GM19035 (cell line): ENCODE measurements around the gene RGS17.
"Not testable (repeated sequence)": the region's sequence is repeated elsewhere in the genome, so short reads cannot be mapped to it uniquely, and the experiment has no call there.

Experiments
- ATAC-seq: cut with Tn5 transposase; IDR thresholded peaks from one replicate; pipeline ENCODE4 v1.9.1; 2021; ENCODE audit not compliant: unreplicated experiment

The RGS17 gene

DNA sequence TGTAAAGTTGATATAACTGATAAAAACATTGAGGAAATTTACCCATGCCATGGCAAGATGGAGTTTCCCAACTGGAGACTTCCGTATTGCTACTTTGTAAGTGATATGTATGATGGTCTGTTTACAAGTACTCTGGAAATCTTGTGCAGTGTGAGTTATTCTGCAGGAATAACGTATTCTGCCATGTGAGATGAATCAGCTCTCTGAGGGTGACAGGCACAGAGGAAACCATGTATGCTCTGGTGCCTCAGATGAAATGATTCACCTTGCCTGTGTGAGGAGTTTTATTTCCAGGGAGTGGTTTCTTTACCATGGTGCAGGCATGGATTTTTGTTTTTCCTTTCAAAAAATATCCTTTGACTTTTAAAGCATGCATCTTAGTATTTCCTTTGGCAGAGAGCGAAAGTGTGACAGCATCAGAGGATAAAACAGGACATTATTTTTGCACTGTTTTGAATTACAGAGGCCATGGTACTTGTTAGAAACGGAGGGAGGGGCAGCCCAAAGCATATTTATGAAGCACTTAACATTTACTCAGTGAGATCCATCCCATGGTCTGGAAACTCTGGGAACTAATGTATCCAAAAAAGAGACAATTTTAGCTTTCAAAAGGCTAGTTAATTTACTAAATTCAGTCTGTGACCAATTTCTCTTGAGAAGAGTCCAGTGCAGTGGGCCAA is 92.6 kb downstream of the RGS17 start:
- no peak for ATAC-seq

DNA sequence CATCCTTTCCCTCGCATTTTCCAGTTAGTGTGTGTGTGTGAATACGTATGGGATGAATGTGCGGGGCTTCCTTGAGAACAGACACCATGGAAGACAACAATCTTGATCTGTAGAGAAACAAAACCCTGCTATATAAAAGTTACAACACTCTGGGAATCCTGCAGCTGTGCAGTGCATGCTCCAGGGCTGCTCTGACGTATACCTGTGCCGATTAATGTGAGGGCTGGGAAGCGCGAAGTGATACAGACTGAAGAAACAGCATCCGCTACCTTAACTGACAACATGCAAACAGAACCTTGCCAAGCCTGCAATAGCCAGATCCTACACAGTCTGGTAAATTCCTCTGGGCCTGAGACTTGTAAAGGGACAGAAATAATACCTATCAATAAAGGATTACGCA is 96.9 kb downstream of the RGS17 start:
- ATAC-seq = no peak

DNA sequence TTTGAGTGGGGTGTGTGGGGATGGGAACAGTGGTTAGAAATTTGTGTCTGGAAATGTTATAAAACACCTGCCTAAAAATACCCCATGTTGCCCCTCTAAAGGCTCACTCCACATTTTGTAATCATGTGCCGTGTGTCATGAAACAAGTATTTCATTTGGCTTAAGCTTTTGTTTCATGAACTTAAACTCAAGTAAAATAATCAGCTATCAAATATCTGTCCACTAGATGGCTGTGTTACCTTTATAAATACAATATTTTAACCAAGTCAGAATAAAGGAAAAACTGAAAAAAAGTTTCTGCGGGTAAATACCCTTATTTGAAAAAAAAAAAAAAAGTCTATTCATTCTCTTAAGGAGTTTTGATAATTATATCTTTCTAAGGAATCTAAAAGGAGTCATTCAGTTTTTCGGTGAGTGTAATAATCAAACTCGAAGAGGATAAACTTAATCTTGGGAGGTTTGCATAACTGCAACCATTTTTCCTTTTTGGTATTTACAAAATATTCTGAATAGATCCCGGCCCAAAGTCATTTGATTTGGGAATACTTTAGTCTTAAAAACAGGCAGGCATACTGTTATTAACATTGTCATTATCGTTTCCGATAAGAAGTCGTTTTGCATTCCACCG is 98.7 kb downstream of the RGS17 start:
- ATAC-seq = no peak

DNA sequence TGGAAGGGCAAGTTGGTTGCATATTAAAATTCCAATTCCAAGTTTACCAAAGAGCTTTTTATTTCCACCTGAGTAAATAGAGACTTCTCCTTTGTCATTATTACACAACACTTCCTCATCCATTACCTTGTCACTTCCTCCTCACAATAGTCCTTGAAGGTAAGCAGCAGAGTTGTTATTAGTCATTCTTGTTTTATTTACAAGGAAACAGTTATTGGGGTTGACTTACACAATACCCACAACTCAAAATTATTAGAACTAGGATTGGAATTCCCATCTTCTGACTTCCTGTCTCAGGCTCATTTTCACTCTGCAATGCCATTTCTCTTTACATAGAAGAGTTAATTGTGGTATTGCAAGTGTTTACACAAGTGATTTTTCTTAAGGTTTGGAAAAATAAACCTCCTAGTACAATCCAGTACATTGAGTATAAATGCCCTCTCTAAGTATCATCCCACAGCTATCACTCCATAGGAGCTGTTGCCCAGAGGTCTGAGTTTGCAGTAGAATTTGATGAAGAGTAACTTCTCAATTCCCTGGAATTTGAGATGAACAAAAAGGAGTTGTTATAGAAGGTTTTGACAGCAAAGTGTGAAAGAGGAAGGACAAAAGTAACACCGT is 99.6 kb downstream of the RGS17 start:
- no peak for ATAC-seq

DNA sequence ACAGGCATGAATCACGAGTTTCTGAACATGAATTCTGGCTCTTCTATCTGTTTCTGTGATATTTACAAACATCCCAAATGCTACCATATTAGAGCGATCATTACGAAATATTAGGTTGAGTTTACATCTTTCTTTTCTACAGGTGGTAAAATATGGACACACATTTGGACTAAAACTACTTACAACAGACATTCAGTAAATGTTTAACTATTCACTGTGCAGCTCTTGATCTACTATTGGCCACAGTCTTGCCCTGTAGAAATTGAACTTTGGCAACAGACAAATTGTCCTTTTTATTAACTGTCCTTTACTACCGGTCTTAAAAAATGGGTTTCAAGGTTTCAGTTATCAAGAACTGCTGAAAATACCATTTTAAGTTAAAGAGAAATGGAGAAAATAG is 102.1 kb downstream of the RGS17 start:
- ATAC-seq = no peak

DNA sequence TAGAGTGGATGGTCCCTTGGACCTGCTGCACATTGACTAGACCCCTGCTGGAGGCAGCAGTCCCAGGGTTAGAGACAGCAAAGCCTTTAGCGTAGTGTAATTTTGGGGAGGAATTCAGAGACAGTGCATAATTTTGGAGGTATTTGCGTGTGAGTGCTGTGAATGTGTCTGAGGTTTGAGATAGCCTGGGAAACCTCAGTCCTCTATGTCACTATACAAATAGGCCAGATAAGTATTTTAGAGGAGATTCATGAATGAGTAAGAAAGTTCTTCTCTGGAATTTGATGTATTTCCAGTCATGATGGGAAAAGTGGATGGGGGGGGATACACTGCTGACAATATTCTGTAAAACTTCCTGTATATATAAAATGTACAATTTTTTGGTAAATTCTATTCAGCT is 102.8 kb downstream of the RGS17 start:
- ATAC-seq = no peak

DNA sequence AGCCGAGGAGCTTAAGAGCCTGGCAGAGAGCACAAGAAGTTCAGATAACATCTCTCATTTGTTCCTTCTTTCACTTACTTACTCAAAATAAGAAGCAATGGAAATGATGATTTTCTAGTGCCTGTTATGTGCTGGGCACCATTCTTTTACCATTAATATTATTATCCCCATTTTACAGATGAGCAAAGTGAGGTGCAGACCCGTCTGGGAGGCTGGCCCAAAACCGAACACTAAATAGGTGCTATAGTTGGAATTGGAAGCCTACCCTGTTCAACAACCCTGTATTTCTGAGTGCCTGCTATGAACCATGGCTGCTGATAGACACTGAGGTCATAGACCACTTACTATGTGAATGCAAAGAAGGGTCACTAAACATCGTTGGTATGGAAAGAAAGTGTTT is 103.6 kb downstream of the RGS17 start:
- no peak for ATAC-seq

DNA sequence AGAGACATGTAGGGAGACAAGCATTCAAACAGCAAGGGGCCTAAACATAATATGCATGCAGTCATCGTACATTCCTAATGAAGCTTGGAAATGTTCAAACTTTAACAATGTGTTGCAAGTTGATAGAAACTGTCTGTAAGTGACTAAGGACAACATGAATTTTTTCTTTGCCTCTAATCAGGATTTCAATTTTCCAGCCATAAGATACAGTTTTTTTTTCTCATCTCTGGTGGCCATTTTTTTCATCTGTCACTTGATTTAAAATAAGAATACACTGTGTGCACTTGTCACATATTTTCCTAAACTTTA is 106.4 kb downstream of the RGS17 start:
- ATAC-seq = no peak

DNA sequence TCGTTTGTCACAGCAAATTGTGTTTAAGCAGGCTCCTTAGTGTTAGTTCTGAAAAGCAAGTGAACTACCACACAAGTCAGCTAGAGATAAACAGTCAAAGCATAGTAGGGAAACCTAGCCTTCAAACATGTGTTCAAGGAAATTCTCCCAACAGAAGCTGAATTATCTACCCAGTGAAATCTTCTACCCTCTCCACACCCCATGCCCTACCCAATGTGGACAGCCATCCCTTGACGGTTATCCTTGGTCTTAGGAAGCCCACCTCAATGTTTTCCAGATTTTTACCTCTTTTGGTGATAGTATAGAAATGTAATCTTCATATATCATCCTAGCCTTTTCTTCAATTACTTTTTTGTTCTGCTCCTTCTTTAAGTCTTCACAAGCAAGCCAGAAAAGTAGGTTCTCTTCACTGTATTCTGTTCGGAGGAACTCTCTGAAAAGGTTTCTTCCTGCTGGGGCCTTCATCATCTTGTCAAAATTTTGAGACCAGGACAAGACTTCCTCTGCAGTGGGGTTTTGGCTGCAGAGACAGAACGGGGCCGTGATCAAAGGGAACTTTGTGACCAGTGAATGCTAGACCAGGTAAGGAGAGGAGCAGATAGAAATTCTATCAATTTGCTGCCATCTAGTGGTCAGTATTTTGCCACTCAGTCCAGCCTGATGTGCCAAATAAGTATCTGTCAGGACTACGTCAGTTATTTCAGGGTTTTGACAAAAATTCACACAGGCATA is 106.9 kb downstream of the RGS17 start:
- peak; percentile 100 for ATAC-seq

DNA sequence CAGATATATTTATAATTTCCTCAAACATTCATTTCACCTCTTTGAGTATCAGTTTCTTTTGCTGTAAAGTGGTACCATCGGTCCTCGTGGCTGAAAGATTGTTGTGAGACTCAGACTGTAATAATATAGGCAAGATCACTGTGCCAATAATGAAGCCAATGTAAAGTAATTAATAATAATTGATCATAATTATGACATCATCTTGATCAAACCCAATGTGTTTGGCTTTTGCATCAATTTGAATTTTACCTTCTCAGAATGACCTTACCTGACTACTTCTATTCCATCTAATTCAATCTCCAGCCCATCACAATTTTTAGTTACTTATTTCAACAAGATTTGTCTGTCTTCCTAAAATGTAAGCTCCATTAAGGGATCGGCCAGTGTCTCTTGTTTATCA is 112.7 kb downstream of the RGS17 start:
- no peak for ATAC-seq

DNA sequence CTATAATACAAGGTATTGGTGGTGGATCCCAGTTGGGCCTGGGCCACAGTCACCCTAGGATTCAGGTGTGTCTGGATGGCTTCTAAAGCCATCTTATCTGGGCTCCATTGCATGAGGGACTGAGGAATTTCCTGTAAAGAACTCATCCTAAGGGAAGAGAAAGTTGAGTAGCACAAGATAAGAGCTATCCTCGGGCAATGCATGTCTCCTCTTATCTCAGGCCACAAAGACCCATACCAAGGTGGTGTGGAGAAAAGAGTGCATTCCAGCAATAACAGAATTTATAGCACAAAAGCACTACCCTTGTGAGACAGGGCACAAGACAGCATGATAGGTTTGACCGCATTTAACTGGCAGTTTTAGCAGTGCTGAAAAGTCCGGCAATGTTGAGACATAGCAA is 114.2 kb downstream of the RGS17 start:
- ATAC-seq = no peak

DNA sequence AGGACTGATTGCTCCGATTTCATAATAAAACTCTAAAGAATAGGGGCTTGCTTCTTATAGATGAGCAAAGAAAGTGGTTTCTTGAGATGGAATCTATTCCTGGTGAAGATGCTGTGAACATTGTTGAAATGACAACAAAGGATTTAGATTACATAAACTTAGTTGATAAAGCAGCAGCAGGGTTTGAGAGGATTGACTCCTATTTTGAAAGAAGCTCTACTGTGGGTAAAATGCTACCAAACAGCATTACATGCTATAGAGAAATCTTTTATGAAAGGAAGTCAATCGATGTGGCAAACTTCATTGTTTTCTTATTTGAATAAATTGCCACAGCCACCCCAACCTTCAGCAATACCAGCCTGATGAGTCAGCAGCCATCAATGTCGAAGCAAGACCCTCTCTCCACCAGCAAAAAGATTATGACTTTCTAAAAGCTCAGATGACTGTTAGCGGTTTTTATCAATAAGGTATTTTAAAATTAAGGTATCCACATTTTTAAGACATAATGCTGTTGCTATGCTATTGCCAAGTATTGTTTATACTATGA is 115.9 kb downstream of the RGS17 start:
- no peak for ATAC-seq

DNA sequence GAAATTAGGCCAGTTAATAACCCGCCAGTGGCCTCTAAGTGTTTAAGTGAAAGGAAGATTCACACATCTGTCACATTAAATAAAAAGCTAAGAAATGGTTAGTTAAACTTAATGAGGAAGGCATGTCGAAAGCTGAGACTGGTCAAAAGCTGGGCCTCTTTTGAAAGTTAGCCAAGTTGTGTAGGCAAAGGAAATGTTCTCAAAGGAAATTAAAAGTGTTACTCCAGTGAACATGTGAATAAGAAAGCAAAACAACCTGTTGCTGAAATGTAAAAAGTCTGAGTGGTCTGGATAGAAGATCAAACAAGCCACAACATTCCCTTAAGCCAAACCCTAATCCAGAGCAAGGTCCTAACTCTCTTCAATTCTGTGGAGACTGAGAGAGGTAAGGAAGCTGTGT is 117.6 kb downstream of the RGS17 start:
- no peak for ATAC-seq

DNA sequence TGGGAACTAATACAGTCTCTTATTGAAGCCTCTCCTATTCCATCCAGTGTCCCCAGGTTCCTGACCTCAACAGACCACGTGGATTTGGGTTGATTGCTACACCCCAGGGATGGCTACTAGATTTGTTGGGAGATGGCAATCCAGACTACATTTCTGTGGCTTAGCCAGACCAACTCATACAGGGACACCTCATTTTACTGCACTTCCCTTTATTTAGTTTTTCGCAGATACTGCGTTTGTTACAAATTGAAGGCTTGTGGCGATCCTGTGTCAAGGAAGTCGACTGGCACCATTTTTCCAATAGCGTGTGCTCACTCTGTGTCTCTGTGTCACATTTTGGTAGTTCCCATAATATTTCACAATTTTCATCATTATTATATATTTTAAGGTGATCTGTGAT is 118.2 kb downstream of the RGS17 start:
- ATAC-seq = no peak

DNA sequence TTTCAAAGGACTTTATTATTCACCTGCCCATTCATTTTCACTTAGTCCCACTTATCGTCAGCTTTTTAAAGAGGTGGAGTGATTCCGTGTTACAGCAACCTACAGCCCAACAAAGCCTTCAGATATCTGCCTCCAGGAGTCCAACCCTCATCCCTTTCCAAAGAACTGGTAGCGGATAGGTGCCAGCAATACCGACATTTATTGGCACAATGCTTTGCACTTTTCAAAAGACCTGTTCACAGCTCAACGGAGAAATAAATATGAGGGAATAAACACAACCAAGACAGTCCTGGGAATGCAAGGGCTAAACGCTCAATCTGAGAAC is 127.8 kb downstream of the RGS17 start:
- peak; percentile 2 for ATAC-seq

DNA sequence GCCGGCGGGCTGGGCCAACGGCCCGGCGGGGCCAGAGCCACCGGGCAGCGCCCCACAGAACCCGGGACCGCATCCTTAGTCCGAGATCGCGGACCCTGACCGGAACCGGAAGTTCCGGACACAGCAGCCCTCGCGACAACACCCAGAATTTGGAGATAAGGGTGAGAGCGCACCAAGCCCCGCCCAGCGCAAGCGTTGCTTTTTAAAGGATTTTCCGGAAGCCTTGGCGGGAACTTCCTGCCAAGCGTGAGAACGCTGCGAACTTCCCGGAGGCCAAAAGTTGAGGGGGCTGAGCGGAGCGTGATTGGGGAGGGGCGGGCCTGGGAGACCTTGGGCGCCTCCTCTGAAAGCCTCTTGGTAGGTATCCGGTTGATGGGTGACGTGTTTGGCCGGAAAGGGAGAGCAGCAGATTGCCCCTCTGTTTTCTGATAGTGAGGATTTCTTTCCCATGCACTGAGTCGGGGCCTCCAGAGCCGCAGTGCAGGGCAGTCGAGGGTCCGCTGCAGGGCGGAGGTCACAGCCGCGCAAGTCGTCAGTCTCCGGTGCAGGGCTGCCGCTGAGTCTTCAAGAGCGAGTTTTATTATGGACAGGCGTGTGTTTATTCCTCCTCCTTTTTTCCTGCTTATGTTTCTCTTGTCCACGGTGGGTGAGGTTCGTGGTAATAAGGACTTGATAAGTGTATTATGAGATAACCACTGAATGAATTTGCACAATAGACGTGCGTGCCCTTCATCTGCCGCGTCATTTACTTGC is 128.3 kb downstream of the RGS17 start, which contains the start of gene MTRF1L:
MTRF1L (minus strand) TSS at position 97 of the 753 bp plus-strand sequence; CDS start at position 73, 24 bp downstream.
- peak; percentile 95 for ATAC-seq

DNA sequence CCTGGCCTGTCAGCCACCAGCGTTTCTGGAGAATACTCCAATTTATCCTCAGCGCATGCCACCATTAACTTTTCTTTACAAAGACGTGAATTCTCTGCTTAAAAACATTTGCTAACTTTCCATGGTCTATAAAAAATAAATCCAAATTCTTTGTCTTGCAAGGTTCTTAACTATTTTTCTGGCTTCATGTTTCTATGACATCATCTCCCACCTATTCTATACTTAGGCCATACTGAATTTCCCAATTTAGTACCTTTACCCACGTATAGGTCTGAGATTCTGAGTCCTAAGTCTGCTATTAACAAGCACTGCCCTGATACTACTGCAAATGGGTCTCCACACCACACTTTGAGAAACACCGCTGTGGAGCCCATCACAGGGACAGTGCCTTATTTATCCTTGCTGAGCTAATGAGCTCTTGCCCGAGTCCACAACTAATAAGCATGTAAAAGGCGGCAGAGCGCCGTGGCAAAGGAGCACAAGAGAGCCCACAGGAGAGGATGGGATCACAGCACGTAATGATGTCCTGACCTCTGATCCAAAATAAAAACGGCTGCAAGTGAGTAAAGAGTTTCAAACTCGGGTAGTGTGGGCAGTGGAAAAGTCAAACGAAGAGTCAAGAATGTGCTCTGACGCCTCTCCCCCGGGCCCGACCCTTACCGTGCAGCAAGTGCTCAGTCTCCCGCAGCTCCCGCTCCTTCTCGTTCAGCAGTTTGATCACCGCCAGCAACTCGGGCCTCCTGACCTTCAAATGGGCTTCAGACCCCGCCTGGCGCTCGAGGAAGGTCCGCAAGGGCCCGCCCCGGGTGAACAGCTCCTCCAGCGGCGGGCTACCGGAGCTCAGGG is 129.1 kb downstream of the RGS17 start:
- peak; percentile 28 for ATAC-seq

DNA sequence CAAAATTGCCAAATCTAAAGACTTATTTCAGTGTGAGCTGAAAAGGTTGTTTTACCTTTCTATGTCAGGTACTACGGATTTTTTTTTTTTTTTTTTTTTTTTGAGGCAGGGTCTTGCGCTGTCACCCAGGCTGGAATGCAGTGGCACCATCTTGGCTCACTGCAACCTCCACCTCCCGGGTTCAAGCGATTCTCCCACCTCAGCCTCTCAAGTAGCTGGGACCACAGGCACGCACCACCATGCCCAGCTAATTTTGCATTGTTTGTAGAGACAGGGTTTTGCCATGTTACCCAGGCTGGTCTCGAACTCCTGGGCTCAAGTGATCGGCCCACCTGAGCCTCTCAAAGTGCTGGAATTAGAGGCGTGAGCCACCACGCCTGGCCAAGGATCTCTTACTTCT is 130.3 kb downstream of the RGS17 start:
- ATAC-seq = not testable (repeated sequence)

DNA sequence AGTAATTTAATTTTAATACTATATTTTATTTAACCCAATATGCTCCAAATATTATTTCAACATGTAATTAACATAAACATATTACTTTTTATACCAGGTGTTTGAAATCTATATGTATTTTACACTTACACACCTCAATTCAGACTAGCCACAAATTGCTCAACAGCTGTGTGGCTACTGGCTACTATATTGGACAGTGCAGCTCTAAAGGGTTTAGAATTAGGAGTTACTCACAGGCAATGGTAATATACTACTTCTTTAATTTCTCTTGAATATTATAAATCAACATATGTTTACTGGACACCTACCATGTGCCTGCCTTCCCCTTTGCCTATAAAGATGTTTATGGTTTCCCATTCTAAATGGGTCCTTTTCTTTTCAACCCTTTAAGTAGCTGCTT is 130.8 kb downstream of the RGS17 start:
- no peak for ATAC-seq

DNA sequence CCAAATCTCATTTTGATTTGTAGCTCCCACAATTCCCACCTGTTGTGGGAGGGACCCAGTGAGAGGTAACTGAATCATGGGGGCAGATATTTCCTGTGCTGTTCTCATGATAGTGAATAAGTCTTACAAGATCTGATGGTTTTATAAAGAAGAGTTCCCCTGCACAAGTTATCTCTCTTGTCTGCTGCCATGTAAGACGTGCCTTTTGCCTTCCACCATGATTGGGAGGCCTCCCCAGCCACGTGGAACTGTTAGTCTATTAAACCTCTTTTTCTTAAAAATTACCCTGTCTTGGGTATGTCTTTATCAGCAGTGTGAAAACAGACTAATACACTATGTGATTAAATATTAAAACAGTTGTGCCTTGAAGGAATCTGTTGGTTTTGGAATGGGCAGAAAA is 131.5 kb downstream of the RGS17 start:
- not testable (repeated sequence) for ATAC-seq
